ENCODE data around the gene ZNF506.
"Not testable (repeated sequence)": the region's sequence is repeated elsewhere in the genome, so short reads cannot be mapped to it uniquely, and the experiment has no call there.

Gene ZNF506

DNA sequence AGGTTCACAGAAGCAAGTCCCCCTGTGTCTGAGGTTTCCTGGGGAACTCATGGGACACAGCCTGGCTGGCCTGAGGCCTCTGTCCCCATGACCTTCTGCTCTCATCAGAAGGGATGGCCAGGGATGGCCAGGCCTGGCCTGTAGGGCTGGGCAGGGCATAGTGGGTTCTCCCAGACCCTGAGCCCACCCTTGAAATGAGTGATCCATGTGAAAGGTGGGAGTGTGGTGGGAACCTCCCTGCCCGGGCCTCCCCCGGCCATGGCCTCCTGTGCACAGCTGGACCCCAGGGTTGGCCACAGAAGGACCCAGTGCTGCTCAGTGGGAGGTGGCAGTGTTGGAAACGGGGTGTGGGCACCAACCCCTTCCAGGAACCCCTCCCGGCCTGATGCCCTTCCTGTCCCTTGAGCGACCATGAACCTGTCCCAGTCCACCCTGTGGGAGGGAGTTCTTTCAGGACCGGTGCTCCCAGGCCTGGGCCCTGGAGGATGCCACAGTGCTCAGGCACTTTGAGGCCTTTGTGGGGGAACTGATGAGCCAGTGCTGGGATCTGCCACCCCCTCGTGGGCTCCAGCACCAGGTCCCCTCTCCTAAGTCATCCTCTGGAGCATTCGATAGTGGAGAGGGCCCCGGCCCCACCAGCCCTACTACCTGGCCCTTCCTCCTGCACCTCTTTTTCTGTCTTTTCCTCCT, 73.2 kb downstream of the ZNF506 start:
- TF ChIP-seq CTCF (IDR thresholded peaks at IDR 0.05; ENCODE audit: low read length, missing control alignments), result no peak
- no peak for DNase-seq (ENCODE audit: low read depth)
- H3K4me3 ChIP-seq (replicated peaks; ENCODE audit: low read depth, low read length), result no peak overlapping the region

DNA sequence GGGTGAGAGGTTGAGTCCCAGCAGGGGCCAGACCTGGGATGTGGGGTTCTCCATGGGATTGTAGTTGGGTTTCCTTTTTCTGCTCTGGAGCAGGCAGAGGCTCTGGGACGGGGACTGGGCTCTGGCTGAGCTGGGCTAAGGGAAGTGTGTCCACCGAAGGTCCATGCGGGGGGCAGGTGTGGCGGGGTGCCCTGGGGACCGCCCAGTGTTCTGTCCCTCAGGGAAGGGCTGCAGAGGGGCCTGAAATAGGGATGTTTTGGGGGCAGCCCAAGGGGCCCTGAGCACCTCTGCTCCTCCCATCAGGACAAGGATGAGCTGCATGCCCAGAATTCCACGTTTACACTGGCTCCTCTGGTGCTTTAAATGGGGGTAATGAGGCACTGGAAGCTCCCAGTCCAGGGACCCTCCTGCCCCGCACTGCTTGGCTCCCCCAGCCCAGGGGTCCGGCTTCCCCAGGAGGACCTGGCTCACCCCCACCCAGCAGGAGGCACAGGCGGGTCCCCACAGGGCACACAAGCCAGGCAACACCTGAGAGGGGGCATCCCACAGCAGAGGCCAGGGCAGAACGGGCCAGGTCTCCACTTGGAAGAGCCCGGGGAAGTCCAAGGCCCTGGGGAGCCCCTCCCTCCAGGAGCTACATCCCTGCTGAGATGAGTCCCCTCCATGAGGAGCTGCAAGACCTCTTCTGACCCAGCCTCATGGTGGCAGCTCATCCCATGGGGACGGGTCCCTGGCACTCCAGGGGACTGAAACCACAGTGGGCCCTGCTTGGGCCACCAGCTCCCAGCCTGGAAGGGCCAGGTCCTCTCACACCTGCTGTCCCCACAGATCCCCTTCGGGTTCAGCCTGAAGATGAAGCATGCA, 74.0 kb downstream of the ZNF506 start:
- no peak for TF ChIP-seq CTCF (IDR thresholded peaks at IDR 0.05; ENCODE audit: low read length, missing control alignments)
- DNase-seq (ENCODE audit: low read depth), result no peak
- no peak overlapping the region for H3K4me3 ChIP-seq (replicated peaks; ENCODE audit: low read depth, low read length)

GRCh38 chr19:19746286-19747213, 75.0 kb downstream of the ZNF506 start:
- DNase-seq (ENCODE audit: low read depth), result no peak
- H3K4me3 ChIP-seq (replicated peaks; ENCODE audit: low read depth, low read length), result no peak overlapping the region
- TF ChIP-seq CTCF (IDR thresholded peaks at IDR 0.05; ENCODE audit: low read length, missing control alignments), result no peak

GRCh38 chr19:19745496-19746285, 75.9 kb downstream of the ZNF506 start:
- TF ChIP-seq CTCF (IDR thresholded peaks at IDR 0.05; ENCODE audit: low read length, missing control alignments), result no peak
- DNase-seq (ENCODE audit: low read depth), result no peak
- no peak overlapping the region for H3K4me3 ChIP-seq (replicated peaks; ENCODE audit: low read depth, low read length)

GRCh38 chr19:19744641-19745040, 76.9 kb downstream of the ZNF506 start:
- no peak overlapping the region for H3K4me3 ChIP-seq (replicated peaks; ENCODE audit: low read depth, low read length)
- DNase-seq (ENCODE audit: low read depth), result no peak
- no peak for TF ChIP-seq CTCF (IDR thresholded peaks at IDR 0.05; ENCODE audit: low read length, missing control alignments)

DNA sequence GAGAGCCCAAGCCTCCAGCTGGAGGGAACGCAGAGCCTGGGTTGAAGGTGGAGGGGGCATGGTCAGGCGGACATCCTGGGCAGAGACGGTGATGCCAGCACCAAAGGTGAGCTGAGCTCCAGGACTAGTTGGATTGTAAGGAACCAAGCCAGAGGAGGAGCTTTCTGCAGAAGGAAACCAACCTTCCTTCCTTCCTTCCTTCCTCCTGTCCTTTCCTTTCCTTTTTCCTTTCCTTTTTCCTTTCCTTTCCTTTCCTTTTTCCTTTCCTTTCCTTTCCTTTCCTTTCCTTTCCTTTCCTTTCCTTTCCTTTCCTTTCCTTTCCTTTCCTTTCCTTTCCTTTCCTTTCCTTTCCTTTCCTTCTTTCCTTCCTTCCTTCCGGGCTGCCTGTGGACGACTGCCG, 77.6 kb downstream of the ZNF506 start:
- not testable (repeated sequence) for DNase-seq (ENCODE audit: low read depth); H3K4me3 ChIP-seq (replicated peaks; ENCODE audit: low read depth, low read length)
